ENCODE data around the gene NAT8.
"Not testable (repeated sequence)": the region's sequence is repeated elsewhere in the genome, so short reads cannot be mapped to it uniquely, and the experiment has no call there.

NAT8 gene

DNA sequence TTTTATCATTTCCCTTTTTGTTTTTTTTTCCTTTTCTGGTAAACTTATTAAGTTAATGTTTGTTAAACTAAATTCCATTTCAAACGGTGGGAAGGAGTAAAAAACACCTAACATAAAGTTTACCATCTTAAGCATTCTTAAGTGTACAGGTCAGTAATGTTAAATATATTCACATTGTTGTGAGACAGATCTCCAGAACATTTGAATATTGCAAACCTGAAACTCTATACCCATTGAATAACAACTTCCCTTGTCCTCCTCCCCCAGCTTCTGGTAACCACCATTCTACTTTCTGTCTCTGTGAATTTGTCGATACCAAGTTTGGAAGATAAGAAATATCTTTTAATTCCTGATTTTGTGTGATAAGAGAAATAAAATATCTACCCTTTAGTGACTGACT, 12.0 kb upstream of the NAT8 start:
- no peak overlapping the region for H3K4me3 ChIP-seq
- H3K27me3 ChIP-seq, result no peaks in the 10 kb centered on the region
- H3K9me3 ChIP-seq, result no peaks in the 10 kb centered on the region
- H3K9ac ChIP-seq, result no peak overlapping the region
- no peak overlapping the region for H3K27ac ChIP-seq
- TF ChIP-seq Cebpa-rat (IDR thresholded peaks at IDR 0.05), result no peak
- H4K20me1 ChIP-seq, result no peaks in the 10 kb centered on the region
- H3K36me3 ChIP-seq, result no peaks in the 10 kb centered on the region
- no peaks in the 10 kb centered on the region for H3K4me1 ChIP-seq
- H3K4me2 ChIP-seq, result no peak overlapping the region

DNA sequence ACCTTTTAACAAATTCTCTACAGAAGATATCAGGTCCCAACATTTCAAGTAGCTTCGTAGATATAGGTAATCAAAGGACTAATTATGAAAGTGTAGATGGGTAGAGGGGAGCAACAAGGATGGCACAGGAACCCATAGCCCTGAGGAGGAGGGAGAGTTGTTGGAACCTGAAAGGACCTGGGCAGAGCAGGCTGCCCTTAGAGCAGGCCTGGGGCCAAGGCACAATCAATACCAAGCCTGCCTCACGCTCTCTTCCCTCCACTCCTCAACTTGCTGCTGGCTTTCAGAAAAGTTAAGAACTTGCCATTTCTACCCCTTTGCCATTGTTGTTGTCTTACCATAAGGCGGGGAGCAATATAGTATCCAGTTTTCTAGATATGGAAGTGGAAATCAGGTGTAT, 10.1 kb upstream of the NAT8 start:
- Histone ChIP-seq H3K27me3 (no peaks in the 10 kb centered on the region), H4K20me1 (no peaks in the 10 kb centered on the region), H3K27ac (no peak overlapping the region), H3K9me3 (peaks cover 11% of the 10 kb centered on the region), H3K9ac (no peak overlapping the region), H3K4me1 (no peaks in the 10 kb centered on the region), H3K4me3 (no peak overlapping the region), H3K36me3 (no peaks in the 10 kb centered on the region), H3K4me2 (no peak overlapping the region)
- no peak for TF ChIP-seq Cebpa-rat (IDR thresholded peaks at IDR 0.05)

DNA sequence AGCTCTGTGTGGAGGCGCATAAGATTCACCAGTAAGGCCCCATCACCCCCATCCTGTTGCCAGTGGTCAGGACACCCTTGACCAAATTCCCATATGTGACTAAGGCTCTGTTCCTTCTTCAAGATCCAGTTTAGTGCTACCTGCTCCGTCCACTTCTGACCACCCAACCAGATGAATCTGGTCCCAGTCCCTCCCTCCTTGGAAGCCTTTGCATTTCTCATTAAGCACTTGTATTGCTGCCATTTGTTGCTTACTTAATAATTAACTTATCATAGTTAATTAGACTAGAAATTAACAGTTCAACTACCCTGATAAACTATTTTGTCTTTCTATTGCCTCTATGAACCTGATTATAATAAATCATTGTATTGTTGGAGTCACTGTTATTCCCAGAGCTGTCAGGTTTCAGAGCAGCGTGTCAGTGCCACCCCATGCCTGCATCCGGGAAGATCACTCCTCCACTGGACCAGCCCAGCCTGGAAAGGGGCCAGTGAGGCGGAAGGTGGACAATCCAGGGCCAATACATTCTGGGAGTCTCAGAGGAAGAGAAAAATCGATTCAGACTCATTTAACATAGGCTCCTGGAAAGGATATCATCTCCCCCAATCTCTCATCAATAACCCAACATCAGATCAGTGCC, 9.5 kb upstream of the NAT8 start:
- no peak overlapping the region for H3K4me3 ChIP-seq
- H3K4me2 ChIP-seq, result no peak overlapping the region
- no peaks in the 10 kb centered on the region for H3K4me1 ChIP-seq
- no peaks in the 10 kb centered on the region for H3K27me3 ChIP-seq
- H3K9ac ChIP-seq, result no peak overlapping the region
- no peaks in the 10 kb centered on the region for H3K36me3 ChIP-seq
- H3K27ac ChIP-seq, result no peak overlapping the region
- TF ChIP-seq Cebpa-rat (IDR thresholded peaks at IDR 0.05), result no peak
- H3K9me3 ChIP-seq, result peaks cover 11% of the 10 kb centered on the region
- no peaks in the 10 kb centered on the region for H4K20me1 ChIP-seq

DNA sequence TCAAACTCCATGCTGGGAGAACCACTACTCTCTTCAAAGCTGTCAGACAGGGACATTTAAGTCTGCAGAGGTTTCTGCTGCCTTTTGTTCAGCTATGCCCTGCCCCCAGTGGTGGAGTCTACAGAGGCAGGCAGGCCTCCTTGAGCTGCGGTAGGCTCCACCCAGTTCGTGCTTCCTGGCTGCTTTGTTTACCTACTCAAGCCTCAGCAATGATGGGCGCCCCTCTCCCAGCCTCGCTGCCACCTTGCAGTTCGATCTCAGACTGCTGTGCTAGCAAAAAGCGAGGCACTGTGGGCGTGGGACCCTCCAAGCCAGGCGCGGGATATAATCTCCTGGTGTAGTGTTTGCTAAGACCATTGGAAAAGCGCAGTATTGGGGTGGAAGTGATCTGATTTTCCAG, 5.5 kb upstream of the NAT8 start:
- not testable (repeated sequence) for H3K4me1 ChIP-seq, H4K20me1 ChIP-seq, H3K4me2 ChIP-seq, H3K9ac ChIP-seq, H3K36me3 ChIP-seq, H3K4me3 ChIP-seq, H3K27me3 ChIP-seq, H3K27ac ChIP-seq
- H3K9me3 ChIP-seq, result peaks cover 11% of the 10 kb centered on the region

DNA sequence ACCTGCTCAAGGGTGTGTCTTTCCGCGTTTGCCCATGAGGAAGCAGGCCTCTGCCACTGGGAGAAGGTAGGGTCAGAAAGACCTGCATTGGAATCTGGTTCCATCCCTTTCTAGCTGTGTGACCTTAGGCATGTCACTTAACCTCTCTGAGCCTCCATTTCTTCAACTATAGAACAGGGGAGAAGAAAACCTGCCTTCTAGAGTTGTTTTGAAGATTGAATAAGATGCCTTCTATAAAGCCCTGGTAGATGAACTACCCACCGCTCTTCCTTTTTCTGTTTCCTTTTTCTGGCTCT, 507 bp downstream of the NAT8 start:
- no peak for TF ChIP-seq Cebpa-rat (IDR thresholded peaks at IDR 0.05)
- Histone ChIP-seq H3K9me3 (peaks cover 14% of the 10 kb centered on the region), H4K20me1 (no peaks in the 10 kb centered on the region), H3K27me3 (no peaks in the 10 kb centered on the region), H3K27ac (no peak overlapping the region), H3K4me2 (no peak overlapping the region), H3K9ac (no peak overlapping the region), H3K4me3 (no peak overlapping the region), H3K36me3 (no peaks in the 10 kb centered on the region), H3K4me1 (no peaks in the 10 kb centered on the region)

DNA sequence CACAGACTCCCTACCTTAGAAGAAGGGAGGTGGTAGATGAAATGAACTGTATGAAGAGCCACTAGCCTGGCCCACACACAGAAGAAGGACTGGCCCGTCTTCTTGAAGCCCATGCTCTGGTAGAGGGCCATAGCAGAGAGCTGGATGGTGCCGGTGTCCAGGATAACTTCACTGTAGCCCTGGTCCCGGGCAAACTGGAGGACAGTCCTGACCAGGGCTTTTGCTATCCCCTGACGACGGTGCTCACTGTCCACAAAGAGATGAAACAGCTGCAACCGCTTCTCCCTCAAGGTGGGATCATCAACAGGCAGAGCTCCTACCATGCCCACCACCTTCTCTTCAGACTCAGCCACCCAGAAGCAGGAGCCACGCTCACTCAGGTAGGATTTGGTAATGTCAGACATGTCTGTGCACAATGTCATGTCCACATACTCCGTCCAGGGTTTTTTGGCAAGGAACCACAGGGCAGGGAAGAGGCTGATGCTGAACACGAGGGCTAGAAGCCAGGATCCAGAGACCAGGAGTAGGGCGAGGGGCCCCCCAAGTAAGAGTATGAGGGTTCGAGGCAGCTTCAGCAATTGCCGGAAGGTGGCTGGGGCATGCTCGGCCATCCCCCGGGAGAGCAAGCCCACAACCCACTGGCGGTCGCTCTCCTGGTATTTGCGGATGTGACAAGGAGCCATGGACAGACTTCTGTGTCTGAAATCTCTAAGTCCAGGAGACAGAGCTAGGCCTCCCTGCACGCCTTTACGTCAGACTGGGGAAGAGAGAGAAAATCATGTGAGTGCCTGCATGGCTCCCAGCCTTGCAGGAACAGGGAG, 1.1 kb downstream of the NAT8 start:
- Histone ChIP-seq H3K4me3 (no peak overlapping the region), H3K27ac (no peak overlapping the region), H3K9me3 (peaks cover 14% of the 10 kb centered on the region), H3K9ac (no peak overlapping the region), H3K4me1 (no peaks in the 10 kb centered on the region), H3K4me2 (no peak overlapping the region), H3K36me3 (no peaks in the 10 kb centered on the region), H4K20me1 (no peaks in the 10 kb centered on the region), H3K27me3 (no peaks in the 10 kb centered on the region)
- no peak for TF ChIP-seq Cebpa-rat (IDR thresholded peaks at IDR 0.05)

DNA sequence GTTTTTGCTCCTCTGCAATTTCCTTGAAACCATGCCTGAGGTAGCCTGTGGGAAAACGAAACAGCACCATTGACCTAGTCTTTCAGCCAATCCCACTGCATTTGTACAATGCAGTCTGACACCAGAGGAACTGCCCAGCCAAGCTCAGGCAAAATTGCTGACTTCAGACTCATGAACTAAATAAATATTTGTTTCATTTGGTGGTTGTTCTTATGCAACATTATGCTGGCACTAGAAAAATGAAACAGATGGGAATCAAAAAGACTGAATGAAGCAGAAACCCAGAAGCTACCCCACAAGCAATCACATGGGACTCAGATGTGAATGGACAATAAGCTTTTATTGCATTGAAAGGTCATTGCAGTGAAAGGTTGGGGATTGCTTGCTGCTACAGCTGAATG, 1.7 kb downstream of the NAT8 start:
- Histone ChIP-seq H3K4me2 (no peak overlapping the region), H3K4me1 (no peaks in the 10 kb centered on the region), H3K27ac (no peak overlapping the region), H3K9ac (no peak overlapping the region), H3K36me3 (no peaks in the 10 kb centered on the region), H3K4me3 (no peak overlapping the region), H3K9me3 (peaks cover 14% of the 10 kb centered on the region), H3K27me3 (no peaks in the 10 kb centered on the region), H4K20me1 (no peaks in the 10 kb centered on the region)
- TF ChIP-seq Cebpa-rat (IDR thresholded peaks at IDR 0.05), result no peak

DNA sequence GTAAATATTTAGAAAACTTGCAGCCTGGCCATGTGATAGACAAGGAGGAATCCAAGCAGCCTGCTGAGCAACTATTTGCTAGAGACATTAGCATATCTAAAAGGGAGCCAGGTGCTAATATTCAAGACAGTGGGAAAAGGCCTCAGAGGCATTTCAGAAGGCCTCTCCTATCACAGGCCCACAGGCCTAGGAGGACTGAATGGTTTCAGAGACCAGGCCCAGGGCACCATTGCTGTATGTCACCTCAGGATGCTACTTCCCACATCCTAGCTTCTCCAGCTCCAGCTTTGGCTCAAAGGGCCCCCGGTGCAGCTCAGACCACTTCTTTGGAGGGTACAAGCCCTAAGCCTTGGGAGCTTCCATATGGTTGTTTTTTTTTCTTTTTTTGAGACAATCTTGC, 3.8 kb downstream of the NAT8 start:
- H3K4me1 ChIP-seq, result no peaks in the 10 kb centered on the region
- H3K36me3 ChIP-seq, result no peaks in the 10 kb centered on the region
- H4K20me1 ChIP-seq, result no peaks in the 10 kb centered on the region
- no peaks in the 10 kb centered on the region for H3K27me3 ChIP-seq
- H3K4me2 ChIP-seq, result no peak overlapping the region
- H3K4me3 ChIP-seq, result no peak overlapping the region
- no peak overlapping the region for H3K9ac ChIP-seq
- TF ChIP-seq Cebpa-rat (IDR thresholded peaks at IDR 0.05), result no peak
- H3K9me3 ChIP-seq, result peaks cover 14% of the 10 kb centered on the region
- H3K27ac ChIP-seq, result no peak overlapping the region

DNA sequence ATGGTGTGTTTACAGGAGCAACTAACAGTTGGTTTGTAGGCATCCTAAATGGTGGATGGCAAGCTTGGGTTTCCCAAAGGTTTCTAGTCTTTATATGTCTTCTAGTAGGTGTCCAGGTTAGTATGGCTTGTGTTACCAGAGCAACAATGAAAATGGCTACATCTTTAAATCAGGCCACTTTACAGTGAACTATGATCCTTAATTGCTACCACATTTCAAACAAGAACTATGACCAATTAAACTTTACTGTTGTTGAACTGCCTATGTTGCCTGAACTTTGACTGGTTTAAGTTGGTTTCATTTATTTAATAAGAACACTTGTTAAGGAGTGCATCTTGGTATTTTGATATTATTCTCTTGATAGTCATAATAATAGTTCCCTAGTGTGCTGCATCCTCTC, 5.2 kb downstream of the NAT8 start:
- H3K4me3 ChIP-seq, H3K4me2 ChIP-seq, H4K20me1 ChIP-seq, H3K9ac ChIP-seq, H3K4me1 ChIP-seq, H3K36me3 ChIP-seq, H3K27ac ChIP-seq, H3K27me3 ChIP-seq: not testable (repeated sequence)
- H3K9me3 ChIP-seq, result peaks cover 14% of the 10 kb centered on the region

DNA sequence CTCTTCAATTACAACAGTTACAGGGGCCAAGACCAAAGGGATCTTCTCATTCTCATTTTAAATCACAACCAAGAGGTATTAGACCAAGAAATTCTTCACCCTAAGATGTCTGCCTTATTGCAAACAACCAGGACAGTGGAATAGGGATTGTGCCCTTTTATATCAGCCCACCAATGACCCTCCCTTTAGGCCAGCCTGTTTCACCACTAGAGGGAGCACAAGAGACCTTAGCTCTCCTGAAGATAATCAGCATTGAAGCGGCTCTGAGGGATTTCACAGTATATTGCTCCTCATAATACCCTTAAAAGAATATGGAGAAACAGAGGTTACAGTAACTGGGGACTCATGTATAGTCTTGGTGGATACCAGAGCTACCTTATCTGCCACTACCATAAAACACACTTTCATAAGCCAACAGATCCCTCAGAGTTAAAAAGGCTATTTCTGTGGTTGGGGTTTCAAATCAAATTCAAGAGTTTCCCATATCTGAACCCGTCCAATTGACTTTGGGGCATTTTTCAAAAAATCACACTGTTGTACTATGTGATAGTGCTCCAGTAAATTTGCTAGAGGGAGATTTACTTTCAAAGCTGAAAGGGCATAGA, 11.5 kb downstream of the NAT8 start:
- H3K4me1 ChIP-seq, result peaks cover 10% of the 10 kb centered on the region
- H3K27me3 ChIP-seq, H3K9me3 ChIP-seq, H3K9ac ChIP-seq, H3K27ac ChIP-seq, H3K4me3 ChIP-seq, H3K4me2 ChIP-seq, H3K36me3 ChIP-seq, H4K20me1 ChIP-seq: not testable (repeated sequence)

DNA sequence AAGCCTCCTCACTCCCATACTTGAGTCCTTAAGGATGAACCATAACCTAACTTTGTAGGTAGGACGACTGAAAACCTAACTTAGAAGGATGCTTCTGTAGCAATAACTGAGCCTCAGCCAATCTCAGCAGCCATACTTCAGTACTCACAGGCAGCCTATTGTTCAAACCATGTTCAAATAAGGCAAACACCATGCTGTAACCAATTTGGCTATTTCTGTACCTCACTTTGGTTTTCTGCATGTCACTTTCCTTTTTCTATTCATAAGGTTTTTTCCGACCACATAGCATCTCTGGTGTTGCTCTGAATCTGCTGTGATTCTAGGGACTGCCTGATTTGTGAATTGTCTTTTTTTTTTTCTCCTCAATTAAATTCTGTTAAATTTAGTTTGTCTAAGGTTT, 13.7 kb downstream of the NAT8 start:
- H3K4me3 ChIP-seq, H4K20me1 ChIP-seq, H3K36me3 ChIP-seq, H3K27me3 ChIP-seq, H3K4me2 ChIP-seq, H3K27ac ChIP-seq, H3K9ac ChIP-seq, H3K9me3 ChIP-seq: not testable (repeated sequence)
- H3K4me1 ChIP-seq, result peaks cover 11% of the 10 kb centered on the region

DNA sequence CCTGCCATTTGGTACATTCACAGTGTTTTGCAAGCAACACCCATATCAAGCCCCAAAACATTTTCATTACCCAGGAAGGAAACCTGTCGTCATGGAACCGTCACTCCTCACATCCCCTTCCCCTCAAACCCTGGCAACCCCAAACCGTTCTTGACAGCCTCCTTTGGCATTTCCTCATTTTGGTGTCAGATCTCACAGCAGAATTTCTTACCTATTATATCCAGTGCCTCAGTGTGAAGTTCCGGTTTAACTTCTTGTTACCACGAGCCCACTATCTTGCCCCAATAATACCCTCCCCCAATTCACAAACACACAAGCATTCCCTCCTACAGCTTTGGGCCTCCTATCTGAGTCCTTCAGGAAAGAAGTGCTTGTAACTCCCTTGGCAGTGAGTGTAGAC, 16.0 kb downstream of the NAT8 start:
- H3K9me3 ChIP-seq, H3K27me3 ChIP-seq, H3K27ac ChIP-seq, H3K9ac ChIP-seq, H3K4me3 ChIP-seq, H3K36me3 ChIP-seq, H4K20me1 ChIP-seq: not testable (repeated sequence)
- H3K4me2 ChIP-seq, result peak overlapping the region; percentile 37
- H3K4me1 ChIP-seq, result peaks cover 11% of the 10 kb centered on the region

DNA sequence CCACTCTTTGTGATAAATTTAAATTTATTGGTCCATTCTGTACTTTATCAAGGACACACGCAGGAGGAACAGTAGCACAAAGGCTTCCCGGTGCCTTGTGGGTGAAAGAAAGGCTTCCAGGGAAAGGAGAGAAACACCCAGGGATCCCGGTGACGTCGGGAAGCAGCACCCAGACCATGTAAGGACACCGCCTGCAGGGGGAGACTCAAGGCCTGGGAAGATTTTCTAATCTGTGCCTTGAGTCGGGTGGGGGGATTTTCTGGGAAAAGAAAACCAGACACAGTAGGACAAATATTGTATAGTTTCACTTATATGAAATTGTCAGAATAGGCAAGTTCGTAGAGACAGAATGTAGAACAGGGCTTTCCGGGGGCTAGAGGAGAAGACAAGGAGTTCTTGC, 17.6 kb downstream of the NAT8 start:
- not testable (repeated sequence) for H3K9ac ChIP-seq, H3K27me3 ChIP-seq, H3K36me3 ChIP-seq, H4K20me1 ChIP-seq, H3K4me2 ChIP-seq, H3K27ac ChIP-seq, H3K9me3 ChIP-seq, H3K4me3 ChIP-seq
- peaks cover 11% of the 10 kb centered on the region for H3K4me1 ChIP-seq

DNA sequence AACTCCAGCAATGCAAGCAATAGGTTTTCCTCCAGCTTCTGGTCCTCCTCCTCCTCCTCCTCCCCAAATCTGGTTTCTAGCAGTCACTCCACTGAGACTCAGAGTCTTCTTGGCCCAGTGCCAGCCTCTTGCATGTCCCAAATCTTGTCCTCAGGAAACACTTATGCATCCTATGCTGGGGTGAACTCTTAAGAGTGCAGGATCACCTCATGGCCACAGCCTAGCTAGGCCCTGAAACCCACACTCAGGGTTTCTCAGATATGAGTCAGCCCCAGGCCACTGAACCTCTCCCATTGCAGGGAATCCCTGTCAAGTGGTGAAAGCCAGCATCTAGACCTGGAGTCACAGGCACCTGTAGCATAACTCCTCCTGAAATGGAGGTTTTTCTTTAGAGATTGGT, 18.2 kb downstream of the NAT8 start:
- not testable (repeated sequence) for H3K9ac ChIP-seq, H3K4me2 ChIP-seq, H3K36me3 ChIP-seq, H3K9me3 ChIP-seq, H4K20me1 ChIP-seq, H3K4me3 ChIP-seq, H3K27ac ChIP-seq, H3K27me3 ChIP-seq
- H3K4me1 ChIP-seq, result peaks cover 11% of the 10 kb centered on the region

All from BLaER1 (cell line).